ENCODE results near the gene SGCD.

Gene SGCD

GRCh38 chr5:156528673-156529072 is 201.7 kb downstream of the SGCD start:
- TF ChIP-seq CTCF (IDR thresholded peaks at IDR 0.05; ENCODE audit: low read depth, low read length), result no peak
- Histone ChIP-seq H3K36me3 (no peaks in the 10 kb centered on the region), H3K4me1 (no peaks in the 10 kb centered on the region), H3K9me3 (no peaks in the 10 kb centered on the region), H3K4me3 (ENCODE audit: low read depth, low read length) (no peak overlapping the region), H3K27me3 (no peaks in the 10 kb centered on the region)
- DNase-seq, result no peak

- Histone ChIP-seq H3K4me1 (no peaks in the 10 kb centered on the region), H3K9me3 (no peaks in the 10 kb centered on the region), H3K4me3 (ENCODE audit: low read depth, low read length) (no peak overlapping the region), H3K36me3 (no peaks in the 10 kb centered on the region), H3K27me3 (no peaks in the 10 kb centered on the region)
- no peak for DNase-seq
- TF ChIP-seq CTCF (IDR thresholded peaks at IDR 0.05; ENCODE audit: low read depth, low read length), result no peak
Measured at GRCh38 chr5:156529892-156530291, 202.9 kb downstream of the SGCD start.

GRCh38 chr5:156531199-156531598 is 204.2 kb downstream of the SGCD start:
- H3K36me3 ChIP-seq, result no peaks in the 10 kb centered on the region
- no peaks in the 10 kb centered on the region for H3K4me1 ChIP-seq
- H3K27me3 ChIP-seq, result no peaks in the 10 kb centered on the region
- TF ChIP-seq CTCF (IDR thresholded peaks at IDR 0.05; ENCODE audit: low read depth, low read length), result no peak
- no peaks in the 10 kb centered on the region for H3K9me3 ChIP-seq
- no peak for DNase-seq
- no peak overlapping the region for H3K4me3 ChIP-seq (ENCODE audit: low read depth, low read length)

- Histone ChIP-seq H3K4me3 (ENCODE audit: low read depth, low read length) (no peak overlapping the region), H3K27me3 (no peaks in the 10 kb centered on the region), H3K9me3 (no peaks in the 10 kb centered on the region), H3K4me1 (no peaks in the 10 kb centered on the region), H3K36me3 (no peaks in the 10 kb centered on the region)
- TF ChIP-seq CTCF (IDR thresholded peaks at IDR 0.05; ENCODE audit: low read depth, low read length), result no peak
- no peak for DNase-seq
Measured at GRCh38 chr5:156532921-156533320, 206.0 kb downstream of the SGCD start.

- Histone ChIP-seq H3K4me1 (no peaks in the 10 kb centered on the region), H3K27me3 (no peaks in the 10 kb centered on the region), H3K36me3 (no peaks in the 10 kb centered on the region), H3K4me3 (ENCODE audit: low read depth, low read length) (no peak overlapping the region), H3K9me3 (no peaks in the 10 kb centered on the region)
- no peak for DNase-seq
- TF ChIP-seq CTCF (IDR thresholded peaks at IDR 0.05; ENCODE audit: low read depth, low read length), result no peak
Measured at GRCh38 chr5:156534085-156534484, 207.1 kb downstream of the SGCD start.

- no peak for DNase-seq
- Histone ChIP-seq H3K36me3 (no peaks in the 10 kb centered on the region), H3K27me3 (no peaks in the 10 kb centered on the region), H3K4me3 (ENCODE audit: low read depth, low read length) (no peak overlapping the region), H3K4me1 (no peaks in the 10 kb centered on the region), H3K9me3 (no peaks in the 10 kb centered on the region)
- TF ChIP-seq CTCF (IDR thresholded peaks at IDR 0.05; ENCODE audit: low read depth, low read length), result no peak
Measured at GRCh38 chr5:156534906-156535485, 208.0 kb downstream of the SGCD start.

Measured in BE2C (cell line).